ENCODE results near the gene ZNF358. TPM values are rescaled to one million over a fixed set of nuclear protein-coding genes. Genes with fewer than 3 reads are reported as not detected.
A peak's percentile ranks its signal among the peaks of the same experiment; 100 is the strongest.

ZNF358 gene
- 10 to 100 TPM; 50.2 to 72.7 (median 69.1) TPM for total RNA-seq

- Histone ChIP-seq H3K36me3 (peaks cover 0 to 5% (median 0%) of the 10 kb centered on the region in 4 donors), H3K4me1 (peaks cover 0 to 29% (median 14%) of the 10 kb centered on the region in 4 donors), H3K4me3 (peak within 1 kb of the TSS; percentile 40 to 89 (median 82)), H3K9me3 (no peaks in the 10 kb centered on the region), H3K27ac (peak within 1 kb of the TSS; percentile 82 to 92 (median 86)), H3K27me3 (no peaks in the 10 kb centered on the region)
- DNase-seq: peak; percentile 86
- in situ Hi-C loops (cut with MboI; ENCODE audit: low pct_ligation_motif_present in 1 of 4, low pct_unique_long_range_greater_than_20kb in 1 of 4, low sequenced_read_pairs in 3 of 4) (no loop called here), intact Hi-C loops (cut with DNase I; ENCODE audit: low total_unique reads) (no loop called here)
- TF ChIP-seq POLR2AphosphoS5 (IDR thresholded peaks at IDR 0.05) (no peak), POLR2A (IDR thresholded peaks at IDR 0.05) (peak; percentile 18)
- WGBS, 2 donors (ENCODE audit: low coverage in 1 of 2): 3 to 4% methylated on average over 4 to 13 of the region's 33 CpGs
Observed at GRCh38 chr19:7515645-7516151, at the start of gene ZNF358. TSS of gene ZNF358 (plus strand) at chr19:7516103. CDS start at chr19:7519243, 3,140 bp downstream.

- DNase-seq: no peak
- intact Hi-C loops (cut with DNase I; ENCODE audit: low total_unique reads): no loop called here
- no peak for TF ChIP-seq POLR2AphosphoS5 (IDR thresholded peaks at IDR 0.05)
- no peak for TF ChIP-seq CTCF (IDR thresholded peaks at IDR 0.05)
- no peak for TF ChIP-seq EP300 (IDR thresholded peaks at IDR 0.05; ENCODE audit: low read depth)
- no peak for TF ChIP-seq POLR2A (IDR thresholded peaks at IDR 0.05)
- Histone ChIP-seq H3K36me3 (peaks cover 0 to 50% (median 23%) of the 10 kb centered on the region in 4 donors), H3K4me3 (no peak overlapping the region), H3K9me3 (no peaks in the 10 kb centered on the region), H3K4me1 (no peaks in the 10 kb centered on the region), H3K27ac (no peak overlapping the region), H3K27me3 (no peaks in the 10 kb centered on the region)
- 96 to 100% methylated on average over 1 to 86 of the region's 86 CpGs for WGBS, 2 donors (ENCODE audit: low coverage in 1 of 2)
- in situ Hi-C loops (cut with MboI; ENCODE audit: low pct_ligation_motif_present in 1 of 4, low pct_unique_long_range_greater_than_20kb in 1 of 4, low sequenced_read_pairs in 3 of 4): no loop called here
Observed at GRCh38 chr19:7467009-7467989, 48.6 kb upstream of the ZNF358 start.

- Histone ChIP-seq H3K4me3 (no peak overlapping the region), H3K27ac (no peak overlapping the region), H3K4me1 (no peaks in the 10 kb centered on the region), H3K9me3 (no peaks in the 10 kb centered on the region), H3K36me3 (peaks cover 0 to 48% (median 17%) of the 10 kb centered on the region in 4 donors), H3K27me3 (no peaks in the 10 kb centered on the region)
- in situ Hi-C loops (cut with MboI; ENCODE audit: low pct_ligation_motif_present in 1 of 4, low pct_unique_long_range_greater_than_20kb in 1 of 4, low sequenced_read_pairs in 3 of 4) (no loop called here), intact Hi-C loops (cut with DNase I; ENCODE audit: low total_unique reads) (no loop called here)
- TF ChIP-seq POLR2AphosphoS5 (IDR thresholded peaks at IDR 0.05) (no peak), EP300 (IDR thresholded peaks at IDR 0.05; ENCODE audit: low read depth) (no peak), POLR2A (IDR thresholded peaks at IDR 0.05) (no peak), CTCF (IDR thresholded peaks at IDR 0.05) (no peak)
- WGBS, 2 donors (ENCODE audit: low coverage in 1 of 2): 90% methylated on average over 21 of the region's 24 CpGs; no CpG with 5 or more reads in 1 of the 2 donors
- no peak for DNase-seq
Observed at GRCh38 chr19:7468840-7469239, 47.1 kb upstream of the ZNF358 start.

GRCh38 chr19:7469669-7470285 lies 46.1 kb upstream of the ZNF358 start:
- peaks cover 0 to 40% (median 15%) of the 10 kb centered on the region in 4 donors for H3K36me3 ChIP-seq
- no peaks in the 10 kb centered on the region for H3K9me3 ChIP-seq
- no peak overlapping the region for H3K4me3 ChIP-seq
- H3K27me3 ChIP-seq: no peaks in the 10 kb centered on the region
- TF ChIP-seq POLR2A (IDR thresholded peaks at IDR 0.05) (no peak), EP300 (IDR thresholded peaks at IDR 0.05; ENCODE audit: low read depth) (no peak), POLR2AphosphoS5 (IDR thresholded peaks at IDR 0.05) (no peak), CTCF (IDR thresholded peaks at IDR 0.05) (no peak)
- WGBS, 2 donors (ENCODE audit: low coverage in 1 of 2): 90% methylated on average over 31 of the region's 31 CpGs; no CpG with 5 or more reads in 1 of the 2 donors
- no peak for DNase-seq
- H3K27ac ChIP-seq: no peak overlapping the region
- no peaks in the 10 kb centered on the region for H3K4me1 ChIP-seq
- in situ Hi-C loops (cut with MboI; ENCODE audit: low pct_ligation_motif_present in 1 of 4, low pct_unique_long_range_greater_than_20kb in 1 of 4, low sequenced_read_pairs in 3 of 4) (no loop called here), intact Hi-C loops (cut with DNase I; ENCODE audit: low total_unique reads) (no loop called here)

Data from transverse colon (tissue), 4 donors.